GM13977 (cell line): ENCODE results near the gene LHX1.

Source experiments
- DNase-seq: peaks from one replicate; pipeline ENCODE4 v3.0.0; 2012; ENCODE audit warnings: low spot score
- in situ Hi-C: fragments of 300-500 bp; cut with MboI; formaldehyde crosslinking; loops from one replicate; pipeline ENCODE4 v1.12.0; 2022; ENCODE audit warnings: low sequenced_read_pairs, low pct_unique_long_range_greater_than_20kb, mixed read lengths, inconsistent platforms; ENCODE audit not compliant: unreplicated experiment
- TF ChIP-seq, protein P1 (sequence below): IDR thresholded peaks from 2 replicates; pipeline ENCODE4 v1.5.1; 2012; ENCODE audit warnings: mild to moderate bottlenecking, control low read depth; ENCODE audit not compliant: insufficient read depth; ENCODE audit errors: extremely low read depth, missing control alignments

Gene LHX1

GRCh38 chr17:36929851-36930582 is 7.3 kb upstream of the LHX1 start:
- in situ Hi-C loops = no loop called here

GRCh38 chr17:36930583-36930900 is 6.7 kb upstream of the LHX1 start:
- TF ChIP-seq, protein P1, sequence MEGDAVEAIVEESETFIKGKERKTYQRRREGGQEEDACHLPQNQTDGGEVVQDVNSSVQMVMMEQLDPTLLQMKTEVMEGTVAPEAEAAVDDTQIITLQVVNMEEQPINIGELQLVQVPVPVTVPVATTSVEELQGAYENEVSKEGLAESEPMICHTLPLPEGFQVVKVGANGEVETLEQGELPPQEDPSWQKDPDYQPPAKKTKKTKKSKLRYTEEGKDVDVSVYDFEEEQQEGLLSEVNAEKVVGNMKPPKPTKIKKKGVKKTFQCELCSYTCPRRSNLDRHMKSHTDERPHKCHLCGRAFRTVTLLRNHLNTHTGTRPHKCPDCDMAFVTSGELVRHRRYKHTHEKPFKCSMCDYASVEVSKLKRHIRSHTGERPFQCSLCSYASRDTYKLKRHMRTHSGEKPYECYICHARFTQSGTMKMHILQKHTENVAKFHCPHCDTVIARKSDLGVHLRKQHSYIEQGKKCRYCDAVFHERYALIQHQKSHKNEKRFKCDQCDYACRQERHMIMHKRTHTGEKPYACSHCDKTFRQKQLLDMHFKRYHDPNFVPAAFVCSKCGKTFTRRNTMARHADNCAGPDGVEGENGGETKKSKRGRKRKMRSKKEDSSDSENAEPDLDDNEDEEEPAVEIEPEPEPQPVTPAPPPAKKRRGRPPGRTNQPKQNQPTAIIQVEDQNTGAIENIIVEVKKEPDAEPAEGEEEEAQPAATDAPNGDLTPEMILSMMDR = no peak
- in situ Hi-C loops = no loop called here
- no peak for DNase-seq

More at GRCh38 chr17:36929851-36930582, 7.3 kb upstream of the LHX1 start:
- DNase-seq = no peak
- TF ChIP-seq, protein P1 = no peak

- DNase-seq = no peak
- TF ChIP-seq, protein P1 = no peak
- in situ Hi-C loops = no loop called here
Observed at GRCh38 chr17:36931096-36931696, 6.1 kb upstream of the LHX1 start.

DNA sequence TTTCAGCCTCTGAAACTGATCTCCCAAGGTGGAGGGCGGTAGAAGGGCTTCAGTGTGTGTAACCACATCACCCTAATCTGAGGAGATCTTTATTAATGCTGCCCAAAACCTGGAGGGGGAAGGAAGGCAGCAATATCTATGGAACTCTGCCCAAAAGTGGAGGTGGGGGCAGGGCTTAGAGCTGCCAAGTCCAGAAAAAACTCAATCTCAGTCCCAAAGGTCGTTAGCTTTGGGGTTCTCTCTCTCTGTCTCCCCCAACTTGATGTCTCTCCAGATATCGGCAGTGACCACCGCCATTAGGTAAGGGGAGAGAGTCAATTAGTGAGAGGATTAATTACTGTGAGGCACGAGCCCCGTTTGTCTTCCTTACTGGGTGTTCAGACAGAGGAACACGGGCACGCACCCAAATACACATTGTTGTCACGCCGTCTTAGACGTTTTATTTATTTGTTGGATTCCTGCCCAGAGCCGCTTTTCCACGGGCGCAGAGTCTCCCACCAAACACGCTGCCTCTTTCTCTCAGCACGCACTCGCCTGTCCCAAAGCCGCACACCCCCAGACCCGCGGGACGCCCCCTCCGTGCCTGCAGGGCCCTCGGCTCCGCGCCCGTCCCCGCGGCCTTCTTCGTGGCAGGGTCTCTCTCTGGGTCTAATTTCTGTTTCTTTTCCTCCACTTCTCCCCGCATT is 5.4 kb upstream of the LHX1 start:
- in situ Hi-C loops = no loop called here
- peak; percentile 37 for DNase-seq
- TF ChIP-seq, protein P1 = no peak

DNA sequence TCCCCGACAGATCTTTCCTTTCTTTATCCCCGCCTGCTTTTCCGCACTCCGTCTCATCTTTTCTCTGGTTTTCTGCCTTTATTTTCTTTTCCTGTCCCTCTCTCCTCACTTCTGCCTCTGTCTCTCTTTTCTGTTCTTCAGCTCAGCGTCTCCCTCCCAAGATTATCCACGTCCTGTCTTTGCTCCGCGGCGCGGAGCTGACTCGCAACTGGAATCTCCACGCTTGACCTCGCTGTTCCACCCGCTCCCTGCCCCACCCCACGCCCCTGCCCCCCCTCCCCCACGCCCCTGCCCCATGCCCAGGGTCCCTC is 4.9 kb upstream of the LHX1 start:
- no peak for DNase-seq
- in situ Hi-C loops = no loop called here
- TF ChIP-seq, protein P1 = no peak

- in situ Hi-C loops = no loop called here
- DNase-seq = peak; percentile 58
- TF ChIP-seq, protein P1 = no peak
Observed at GRCh38 chr17:36932694-36933511, 4.4 kb upstream of the LHX1 start.
